RCC 7860 (cell line): ENCODE data around the gene ANKRD9.

Source experiments
- DNase-seq: peaks from one replicate; pipeline ENCODE4 v3.0.0-alpha.2; 2015; ENCODE audit warnings: low spot score
- FAIRE-seq: peaks from 2 replicates; lab custom pipeline; 2012; peaks lifted over from hg19 to GRCh38; lab: Jason Lieb, UNC

The ANKRD9 gene

GRCh38 chr14:102500158-102500662 lies 9.4 kb downstream of the ANKRD9 start:
- no peak for FAIRE-seq
- no peak for DNase-seq

- DNase-seq: no peak
- no peak for FAIRE-seq
These were observed 10.0 kb downstream of the ANKRD9 start for GRCh38 chr14:102499401-102500157.

- DNase-seq: no peak
- FAIRE-seq: no peak
These were observed 10.8 kb downstream of the ANKRD9 start for GRCh38 chr14:102498678-102499265.

- DNase-seq (no peak), FAIRE-seq (no peak)
These were observed 11.4 kb downstream of the ANKRD9 start for GRCh38 chr14:102497998-102498677.

GRCh38 chr14:102496958-102497744 lies 12.4 kb downstream of the ANKRD9 start:
- DNase-seq (no peak), FAIRE-seq (no peak)

GRCh38 chr14:102496331-102496691 lies 13.3 kb downstream of the ANKRD9 start:
- FAIRE-seq: no peak
- no peak for DNase-seq

- no peak for DNase-seq
- FAIRE-seq: no peak
These were observed 13.9 kb downstream of the ANKRD9 start for GRCh38 chr14:102495491-102496330.

GRCh38 chr14:102493585-102493984 lies 16.0 kb downstream of the ANKRD9 start:
- DNase-seq (no peak), FAIRE-seq (no peak)

GRCh38 chr14:102493096-102493495 lies 16.5 kb downstream of the ANKRD9 start:
- DNase-seq: no peak
- FAIRE-seq: no peak

- DNase-seq (no peak), FAIRE-seq (no peak)
These were observed 17.1 kb downstream of the ANKRD9 start for GRCh38 chr14:102492531-102492910.

GRCh38 chr14:102491786-102492530 lies 17.6 kb downstream of the ANKRD9 start:
- DNase-seq: no peak
- FAIRE-seq: no peak

GRCh38 chr14:102491366-102491765 lies 18.2 kb downstream of the ANKRD9 start:
- FAIRE-seq: no peak
- no peak for DNase-seq

GRCh38 chr14:102490456-102490855 lies 19.1 kb downstream of the ANKRD9 start:
- DNase-seq (no peak), FAIRE-seq (no peak)

GRCh38 chr14:102487204-102487577 lies 22.4 kb downstream of the ANKRD9 start:
- FAIRE-seq: no peak
- DNase-seq: no peak

- no peak for DNase-seq
- FAIRE-seq: no peak
These were observed 22.9 kb downstream of the ANKRD9 start for GRCh38 chr14:102486513-102487203.

- DNase-seq: no peak
These were observed 23.7 kb downstream of the ANKRD9 start for GRCh38 chr14:102485693-102486512.

GRCh38 chr14:102484316-102484715 lies 25.3 kb downstream of the ANKRD9 start:
- FAIRE-seq: no peak
- DNase-seq: no peak

More at GRCh38 chr14:102485693-102486512, 23.7 kb downstream of the ANKRD9 start:
- FAIRE-seq: no peak

- FAIRE-seq (no peak), DNase-seq (no peak)
These were observed 27.8 kb downstream of the ANKRD9 start for GRCh38 chr14:102481791-102482238.
